Activated T-helper 1 cell treated with anti-CD3 and anti-CD28 coated beads, Interleukin-12 subunit alpha, Interleukin-12 subunit beta, Interleukin-2, Interleukin-4 antibody, amounts not matched to agents 30 ng/mL and 10 ng/mL and 1 ng/mL, durations not matched to agents 14 hours and 24 hours and 36 hours (primary cell): ENCODE data around the gene CUZD1. TPM values are rescaled to one million over a fixed set of nuclear protein-coding genes. Genes with fewer than 3 reads are reported as not detected.

Source experiments
- total RNA-seq: library from RNA; stranded (reverse); gene quantifications from 2 replicates; pipeline ENCODE4 v1.2.3, GENCODE V29; 2022

Gene CUZD1
- total RNA-seq, 1 donor from 2014 or later = 3.0 TPM

Other genes starting within 250 kb of the CUZD1 start
- gene C10orf120, start 146.0 kb downstream of the CUZD1 start, total RNA-seq = not detected in 2 replicates
- 13.1 and 18.4 TPM in 2 replicates for gene FAM24B, start 33.7 kb upstream of the CUZD1 start, total RNA-seq
- not detected in 2 replicates for gene FAM24A, start 64.8 kb upstream of the CUZD1 start, total RNA-seq
- gene C10orf88, start 108.4 kb upstream of the CUZD1 start, total RNA-seq = 11.8 and 14.1 TPM in 2 replicates
- gene PSTK, start 134.5 kb upstream of the CUZD1 start, total RNA-seq = 4.5 and 4.8 TPM in 2 replicates
- 17.4 and 21.9 TPM in 2 replicates for gene IKZF5, start 162.9 kb upstream of the CUZD1 start, total RNA-seq
- 25.8 and 26.5 TPM in 2 replicates for gene ACADSB, start 163.1 kb upstream of the CUZD1 start, total RNA-seq